Stimulated activated CD4-positive, alpha-beta T cell treated with anti-CD3 and anti-CD28 coated beads, Interleukin-4, amount 100 ng/mL, for 4 hours (primary cell): ENCODE results near the gene ELP1.
"Not testable (repeated sequence)": the region's sequence is repeated elsewhere in the genome, so short reads cannot be mapped to it uniquely, and the experiment has no call there.

Experiments used
- DNase-seq, 2 experiments: peaks; one replicate each; pipeline ENCODE4 v3.0.0-alpha.2; 2020

Gene ELP1

DNA sequence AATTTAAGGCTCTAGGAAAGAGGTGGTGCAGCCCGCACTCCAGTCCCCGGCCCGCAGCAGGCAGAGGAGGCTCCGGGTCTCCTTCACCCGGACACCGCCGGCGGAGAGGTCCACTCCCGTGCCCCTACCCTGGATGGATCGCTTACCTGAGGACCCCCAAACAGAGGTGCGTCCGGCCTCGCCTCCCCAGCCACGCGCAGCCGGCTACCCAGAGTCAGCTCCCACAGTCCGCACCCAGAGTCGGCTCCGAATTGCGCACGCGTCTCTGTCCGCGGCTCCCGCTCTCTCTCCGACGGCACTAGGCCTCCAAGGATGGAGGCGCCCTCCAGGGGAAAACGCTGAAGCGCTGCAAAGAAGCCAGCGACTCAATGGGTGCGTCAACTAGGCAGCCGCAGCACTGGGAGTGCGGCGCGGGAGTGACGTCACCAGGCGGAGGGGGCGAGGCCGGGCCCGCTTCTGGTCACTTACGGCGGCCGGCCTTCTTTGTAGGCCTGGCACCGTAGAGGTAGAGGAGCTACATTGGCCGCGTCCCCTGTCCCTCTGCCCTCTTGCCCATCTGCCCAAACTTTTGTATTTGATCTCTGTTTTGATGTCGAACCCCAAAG is at the start of gene ELP1:
TSS of gene ELP1 (minus strand) at position 407 of the 605 bp plus-strand sequence. CDS start 2,978 bp downstream, outside the sequence.
- DNase-seq, result peak; percentile 88 to 91

DNA sequence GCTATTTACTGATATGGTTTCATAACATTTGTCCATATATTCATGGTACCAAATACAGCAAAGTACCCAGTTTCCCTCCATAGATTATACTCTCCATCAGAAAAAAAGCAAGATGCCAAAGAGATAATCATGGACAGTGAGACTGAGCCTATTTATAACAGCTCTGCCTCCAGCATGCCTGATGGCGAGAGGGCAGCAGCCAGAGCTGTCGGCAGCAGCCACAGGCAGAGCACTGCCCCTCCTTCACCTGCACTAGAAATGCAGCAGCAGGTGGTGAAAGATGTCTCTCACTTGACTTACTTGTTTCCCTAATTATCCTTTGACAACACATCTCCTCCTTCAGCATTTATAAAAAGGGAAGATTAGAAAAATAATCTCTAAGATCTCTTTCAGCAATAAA is 47.0 kb upstream of the ELP1 start:
- no peak for DNase-seq

GRCh38 chr9:108978205-108978604 is 44.3 kb upstream of the ELP1 start:
- DNase-seq, result no peak

- no peak for DNase-seq
Observed at GRCh38 chr9:108973895-108974294, 40.0 kb upstream of the ELP1 start.

DNA sequence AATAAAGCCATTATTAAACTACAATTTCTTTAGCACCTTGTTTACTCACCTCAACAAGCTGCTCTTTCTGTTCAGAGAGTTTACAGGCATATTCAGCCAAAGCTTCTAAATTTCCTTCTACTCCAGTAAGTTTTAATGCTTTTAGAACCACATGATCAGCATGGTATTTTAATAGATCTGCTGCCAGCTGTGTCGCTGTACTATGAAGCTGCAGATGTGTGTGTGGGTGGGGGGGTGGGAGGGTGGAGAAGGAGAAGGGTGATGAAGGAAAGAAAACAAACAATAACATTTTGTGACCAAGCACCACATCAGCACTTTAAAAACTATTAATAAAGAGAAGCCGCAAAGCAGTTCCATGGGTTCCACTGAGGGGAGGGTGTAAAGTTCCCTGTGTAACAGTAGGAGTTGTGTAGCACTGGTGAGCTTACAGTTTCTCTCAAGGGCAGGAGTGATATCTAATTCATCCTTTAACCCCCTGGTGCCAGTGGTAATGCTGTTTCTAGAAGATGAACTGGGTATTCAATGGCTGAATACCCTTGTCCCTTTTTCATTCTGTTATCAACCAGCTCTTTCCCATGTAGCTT is 38.8 kb upstream of the ELP1 start:
- DNase-seq, result no peak

DNA sequence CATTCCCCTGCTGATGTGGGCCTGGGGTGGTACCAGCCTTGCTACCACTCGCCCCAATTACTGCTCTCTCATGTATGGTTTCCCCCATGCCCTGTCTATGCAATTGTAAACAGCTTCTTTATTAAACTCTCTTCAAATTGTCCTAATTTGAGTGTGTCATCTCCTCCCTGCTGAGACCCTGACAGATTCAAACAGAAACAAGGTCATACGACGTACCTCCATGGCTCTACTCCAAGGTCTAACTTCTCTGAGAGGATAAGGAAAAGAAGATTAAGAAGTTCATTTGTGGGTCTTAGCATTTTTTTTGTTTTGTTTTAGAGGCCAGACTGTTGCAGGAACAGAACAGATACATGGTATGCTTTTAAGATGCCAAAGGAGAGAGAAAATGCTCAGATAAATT is 38.3 kb upstream of the ELP1 start:
- DNase-seq, result no peak

DNA sequence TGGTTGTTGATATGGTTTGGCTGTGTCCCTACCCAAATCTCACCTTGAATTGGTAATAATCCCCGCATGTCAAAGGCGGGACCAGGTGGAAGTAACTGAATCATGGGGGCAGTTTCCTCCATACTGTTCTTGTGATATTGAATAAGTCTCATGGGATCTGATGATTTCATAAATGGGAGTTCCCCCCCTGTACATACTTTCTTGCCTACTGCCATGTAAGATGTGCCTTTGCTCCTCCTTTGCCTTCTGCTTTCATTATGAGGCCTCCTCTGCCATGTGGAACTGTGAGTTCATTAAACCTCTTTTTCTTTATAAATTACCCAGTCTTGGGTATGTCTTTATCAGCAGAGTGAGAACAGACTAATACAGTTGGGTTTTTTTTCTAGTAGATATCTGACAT is 37.5 kb upstream of the ELP1 start:
- DNase-seq, result not testable (repeated sequence)

- DNase-seq, result no peak
Observed at GRCh38 chr9:108967916-108968315, 34.0 kb upstream of the ELP1 start.

GRCh38 chr9:108963459-108964143 is 29.7 kb upstream of the ELP1 start:
- no peak for DNase-seq

- no peak for DNase-seq
Observed at GRCh38 chr9:108961151-108961550, 27.2 kb upstream of the ELP1 start.

- no peak for DNase-seq
Observed at GRCh38 chr9:108960331-108960730, 26.4 kb upstream of the ELP1 start.

DNA sequence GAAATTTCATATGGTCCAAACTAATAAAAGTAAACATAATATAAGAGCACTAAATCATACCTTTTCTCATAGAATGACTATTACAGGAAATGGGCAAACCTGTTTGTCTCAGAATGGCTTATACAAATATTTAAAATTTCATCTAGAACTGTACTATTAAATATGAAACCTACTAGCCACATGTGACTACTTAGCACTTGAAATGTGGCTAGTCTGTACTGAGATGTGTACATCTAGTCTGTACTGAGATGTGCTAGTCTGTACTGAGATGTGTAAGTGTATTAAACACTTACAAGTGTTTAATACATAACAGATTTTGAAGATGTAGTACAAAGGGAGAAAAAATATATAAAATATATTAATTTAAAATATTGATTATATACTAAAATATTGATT is 22.7 kb upstream of the ELP1 start:
- no peak for DNase-seq

GRCh38 chr9:108956022-108956630 is 22.2 kb upstream of the ELP1 start:
- no peak for DNase-seq

DNA sequence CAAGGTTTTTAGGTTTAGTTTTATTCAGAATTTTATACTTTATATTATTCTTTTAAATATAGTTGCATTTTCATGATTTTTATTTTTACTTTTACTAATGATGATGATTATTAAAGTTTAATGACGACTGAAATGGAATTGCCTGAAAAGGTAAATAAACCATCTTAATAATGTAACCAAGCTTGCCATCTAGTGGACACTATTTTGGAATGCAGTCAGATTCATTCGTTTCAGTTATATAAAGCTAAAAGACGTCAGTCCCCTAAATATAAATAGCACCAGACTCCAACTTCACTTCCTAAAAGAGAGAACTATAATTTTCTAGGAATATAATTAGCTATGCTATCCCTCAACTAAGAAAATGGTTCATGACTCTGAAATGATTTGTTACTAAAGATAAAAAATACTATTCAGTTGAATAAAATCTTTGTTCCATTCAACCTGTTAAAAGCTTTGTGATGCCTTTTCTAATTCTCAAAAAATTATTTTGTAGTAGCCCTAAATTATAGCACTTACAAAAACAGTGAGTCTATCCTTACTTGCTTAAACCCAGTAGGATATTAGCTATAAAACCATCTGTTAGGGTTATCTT is 20.2 kb upstream of the ELP1 start:
- DNase-seq, result no peak

DNA sequence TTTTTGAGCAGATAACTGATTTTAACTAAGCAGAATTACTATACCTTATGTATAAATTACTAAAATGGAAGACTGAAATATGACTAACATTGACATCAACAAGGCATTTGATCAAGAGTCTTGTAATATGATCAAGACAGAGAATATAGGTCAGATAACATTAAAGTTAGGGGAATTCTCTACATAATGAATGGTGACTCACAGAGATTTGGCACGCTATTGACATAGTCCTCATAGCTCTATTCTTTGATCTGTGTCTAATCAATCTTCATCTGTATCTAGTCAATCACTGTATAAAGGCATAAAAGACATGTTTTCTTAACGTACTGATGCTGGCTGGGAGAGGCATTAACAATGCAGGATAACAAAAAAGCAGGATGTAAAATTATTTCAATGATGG is 17.7 kb upstream of the ELP1 start:
- no peak for DNase-seq

- DNase-seq, result no peak
Observed at GRCh38 chr9:108950168-108950567, 16.2 kb upstream of the ELP1 start.

GRCh38 chr9:108939975-108940374 is 6.1 kb upstream of the ELP1 start:
- DNase-seq, result no peak

DNA sequence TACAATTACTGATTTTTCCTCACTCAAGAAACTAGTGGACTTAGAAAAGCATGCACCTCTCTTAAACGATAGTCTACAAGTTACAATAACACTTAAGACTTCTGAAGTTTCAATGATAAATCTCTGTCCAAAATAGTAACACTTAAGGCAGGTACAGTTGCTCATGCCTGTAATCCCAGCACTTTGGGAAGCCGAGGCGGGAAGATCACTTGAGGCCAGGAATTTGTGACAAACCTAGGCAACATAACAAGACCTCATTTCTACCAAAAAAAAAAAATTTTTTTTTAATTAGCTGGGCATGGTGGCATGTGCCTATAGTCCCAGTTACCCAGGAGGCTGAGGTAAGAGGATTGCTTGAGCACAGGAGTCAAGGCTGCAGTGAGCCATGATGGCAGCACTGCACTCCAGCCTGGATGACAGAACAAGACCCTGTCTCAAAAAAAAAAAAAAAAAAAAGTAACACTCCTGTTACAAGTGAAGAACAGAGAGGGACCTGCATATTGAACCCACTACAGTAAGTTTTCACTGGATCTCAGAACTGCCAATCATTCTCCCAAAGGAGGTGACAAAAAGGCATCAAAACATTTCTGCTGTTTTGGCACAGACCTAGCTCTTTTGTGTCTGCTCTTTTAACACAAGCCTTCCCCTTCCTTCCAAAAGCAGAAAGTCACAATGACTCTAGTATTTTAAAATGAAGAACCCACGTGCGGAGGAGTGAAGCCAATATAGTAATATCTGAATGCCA is 3.8 kb upstream of the ELP1 start:
- DNase-seq, result no peak

DNA sequence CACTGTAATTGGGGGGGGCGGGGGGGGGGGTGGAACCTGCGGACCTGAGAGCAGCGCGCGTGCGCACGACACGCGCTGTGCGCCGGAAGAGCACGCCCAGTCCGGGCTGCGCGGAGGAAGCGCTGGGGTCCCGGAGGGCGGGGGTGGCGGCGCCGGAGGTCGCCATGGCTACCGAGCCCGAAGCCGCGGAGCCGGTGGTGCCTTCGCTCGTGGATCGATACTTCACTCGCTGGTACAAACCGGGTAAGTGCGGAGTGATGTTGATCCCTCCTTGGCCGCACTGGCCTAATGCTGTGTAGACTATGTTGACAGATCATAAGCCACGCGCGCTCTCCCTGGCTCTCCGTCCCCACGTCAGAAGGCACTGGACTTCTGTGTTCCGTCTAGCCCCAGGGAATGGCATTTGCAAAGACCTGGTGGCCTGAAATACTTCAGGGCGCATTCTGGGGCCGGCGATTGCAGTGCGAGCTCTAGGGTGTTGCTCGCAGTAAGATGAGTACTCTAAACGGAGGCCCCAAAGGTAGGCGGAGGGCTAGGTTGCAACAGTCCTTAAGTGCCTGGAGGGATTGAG is 484 bp upstream of the ELP1 start, which contains the start of gene ABITRAM:
TSS of gene ABITRAM (plus strand) at position 78 of the 571 bp plus-strand sequence. CDS start at position 165, 87 bp downstream.
- peak; percentile 74 for DNase-seq

- DNase-seq, result no peak
Observed at GRCh38 chr9:108933231-108933717, 650 bp downstream of the ELP1 start.

DNA sequence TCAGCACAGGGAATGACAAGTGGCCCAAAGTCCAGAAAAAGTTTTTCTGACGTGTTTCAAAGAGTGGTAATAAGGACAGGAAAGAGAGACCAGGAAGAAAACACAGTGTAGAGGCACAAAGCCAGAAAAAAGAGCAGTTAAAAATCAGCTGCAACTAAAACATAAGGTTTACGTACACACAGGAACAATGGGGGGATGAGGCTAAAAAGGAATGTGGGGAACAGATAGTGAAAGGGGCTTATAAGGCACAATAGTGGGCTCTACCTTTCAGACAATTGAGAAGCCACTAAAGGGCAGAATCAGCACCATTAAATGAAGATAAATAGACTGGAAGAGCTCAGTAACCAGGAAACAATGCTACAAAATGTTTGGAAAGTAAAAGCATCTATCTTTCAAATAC is 5.5 kb downstream of the ELP1 start:
- DNase-seq, result no peak

DNA sequence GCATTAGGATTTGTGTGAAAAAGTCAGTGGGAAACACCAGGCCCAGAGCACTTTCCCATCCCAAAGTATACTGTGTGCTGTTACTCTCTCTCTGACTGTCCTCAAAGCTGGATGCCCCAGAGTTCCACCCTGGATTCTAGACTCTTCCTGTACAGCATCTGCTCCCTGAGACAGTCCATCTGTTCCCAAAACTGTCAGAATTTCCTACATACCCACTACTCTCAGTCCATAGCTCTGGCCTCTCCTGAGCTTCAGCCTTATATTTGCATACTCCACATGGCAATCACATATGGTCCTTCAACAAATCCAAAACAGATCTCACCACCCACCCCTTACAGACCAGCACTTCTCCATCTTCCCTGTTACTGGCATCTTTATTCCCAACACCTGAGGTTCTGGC is 9.5 kb downstream of the ELP1 start:
- no peak for DNase-seq
